Measurements from ENCODE around the gene APOC4. TPM values are rescaled to one million over a fixed set of nuclear protein-coding genes. Genes with fewer than 3 reads are reported as not detected.
"Not testable (repeated sequence)": the region's sequence is repeated elsewhere in the genome, so short reads cannot be mapped to it uniquely, and the experiment has no call there.

Gene APOC4
- total and polyA plus RNA-seq, 4 donors, result 0.22 TPM; not detected in 3

- no peak overlapping the region for H3K27ac ChIP-seq (ENCODE audit: low read depth, low read length)
- no peaks in the 10 kb centered on the region for H3K27me3 ChIP-seq (ENCODE audit: control insufficient read depth, insufficient read depth, low read length)
- H3K9me3 ChIP-seq (ENCODE audit: control insufficient read depth, insufficient read depth, low read length), result no peaks in the 10 kb centered on the region
- H3K36me3 ChIP-seq (ENCODE audit: control insufficient read depth, insufficient read depth, low read length), result peaks cover 33% of the 10 kb centered on the region
- WGBS (ENCODE audit: insufficient coverage), result 93% methylated on average over 5 of the region's 7 CpGs
- no peak overlapping the region for H3K4me3 ChIP-seq (ENCODE audit: low read depth, low read length)
- H3K4me1 ChIP-seq (ENCODE audit: control insufficient read depth, insufficient read depth, low read length), result peaks cover 37% of the 10 kb centered on the region
- no peak for DNase-seq (ENCODE audit: low read depth in 4 of 6, low spot score in 6 of 6)
Observed at GRCh38 chr19:44957526-44957925, 15.5 kb downstream of the APOC4 start.

- no peak for DNase-seq (ENCODE audit: low read depth in 4 of 6, low spot score in 6 of 6)
Observed at GRCh38 chr19:44958090-44958489, 16.1 kb downstream of the APOC4 start.

GRCh38 chr19:44959691-44960090 lies 17.7 kb downstream of the APOC4 start:
- no peak overlapping the region for H3K4me3 ChIP-seq (ENCODE audit: low read depth, low read length)
- peaks cover 47% of the 10 kb centered on the region for H3K36me3 ChIP-seq (ENCODE audit: control insufficient read depth, insufficient read depth, low read length)
- H3K27me3 ChIP-seq (ENCODE audit: control insufficient read depth, insufficient read depth, low read length), result no peaks in the 10 kb centered on the region
- peaks cover 22% of the 10 kb centered on the region for H3K4me1 ChIP-seq (ENCODE audit: control insufficient read depth, insufficient read depth, low read length)
- 90% methylated on average over 3 of the region's 5 CpGs for WGBS (ENCODE audit: insufficient coverage)
- H3K9me3 ChIP-seq (ENCODE audit: control insufficient read depth, insufficient read depth, low read length), result no peaks in the 10 kb centered on the region
- DNase-seq (ENCODE audit: low read depth in 4 of 6, low spot score in 6 of 6), result no peak
- H3K27ac ChIP-seq (ENCODE audit: low read depth, low read length), result no peak overlapping the region

More at GRCh38 chr19:44958090-44958489, 16.1 kb downstream of the APOC4 start:
- Histone ChIP-seq H3K27me3 (ENCODE audit: control insufficient read depth, insufficient read depth, low read length) (no peaks in the 10 kb centered on the region), H3K27ac (ENCODE audit: low read depth, low read length) (no peak overlapping the region), H3K9me3 (ENCODE audit: control insufficient read depth, insufficient read depth, low read length) (no peaks in the 10 kb centered on the region), H3K36me3 (ENCODE audit: control insufficient read depth, insufficient read depth, low read length) (peaks cover 39% of the 10 kb centered on the region), H3K4me3 (ENCODE audit: low read depth, low read length) (no peak overlapping the region), H3K4me1 (ENCODE audit: control insufficient read depth, insufficient read depth, low read length) (peaks cover 36% of the 10 kb centered on the region)
- 57% methylated on average over 4 of the region's 9 CpGs for WGBS (ENCODE audit: insufficient coverage)

- Histone ChIP-seq H3K9me3 (ENCODE audit: control insufficient read depth, insufficient read depth, low read length) (no peaks in the 10 kb centered on the region), H3K4me3 (ENCODE audit: low read depth, low read length) (no peak overlapping the region), H3K27me3 (ENCODE audit: control insufficient read depth, insufficient read depth, low read length) (no peaks in the 10 kb centered on the region), H3K27ac (ENCODE audit: low read depth, low read length) (no peak overlapping the region), H3K4me1 (ENCODE audit: control insufficient read depth, insufficient read depth, low read length) (peaks cover 20% of the 10 kb centered on the region), H3K36me3 (ENCODE audit: control insufficient read depth, insufficient read depth, low read length) (peaks cover 60% of the 10 kb centered on the region)
- WGBS (ENCODE audit: insufficient coverage), result 94% methylated on average over 7 of the region's 8 CpGs
- DNase-seq (ENCODE audit: low read depth in 4 of 6, low spot score in 6 of 6), result no peak
Observed at GRCh38 chr19:44960906-44961728, 19.1 kb downstream of the APOC4 start.

GRCh38 chr19:44961821-44962220 lies 19.8 kb downstream of the APOC4 start:
- WGBS (ENCODE audit: insufficient coverage), result 100% methylated on average over 8 of the region's 8 CpGs
- peaks cover 13% of the 10 kb centered on the region for H3K4me1 ChIP-seq (ENCODE audit: control insufficient read depth, insufficient read depth, low read length)
- no peak overlapping the region for H3K27ac ChIP-seq (ENCODE audit: low read depth, low read length)
- no peak for DNase-seq (ENCODE audit: low read depth in 4 of 6, low spot score in 6 of 6)
- H3K36me3 ChIP-seq (ENCODE audit: control insufficient read depth, insufficient read depth, low read length), result peaks cover 67% of the 10 kb centered on the region
- no peaks in the 10 kb centered on the region for H3K27me3 ChIP-seq (ENCODE audit: control insufficient read depth, insufficient read depth, low read length)
- H3K9me3 ChIP-seq (ENCODE audit: control insufficient read depth, insufficient read depth, low read length), result no peaks in the 10 kb centered on the region
- H3K4me3 ChIP-seq (ENCODE audit: low read depth, low read length), result no peak overlapping the region

GRCh38 chr19:44968118-44968517 lies 26.1 kb downstream of the APOC4 start:
- no peaks in the 10 kb centered on the region for H3K9me3 ChIP-seq (ENCODE audit: control insufficient read depth, insufficient read depth, low read length)
- H3K4me3 ChIP-seq (ENCODE audit: low read depth, low read length), result no peak overlapping the region
- DNase-seq (ENCODE audit: low read depth in 4 of 6, low spot score in 6 of 6), result no peak
- no peaks in the 10 kb centered on the region for H3K4me1 ChIP-seq (ENCODE audit: control insufficient read depth, insufficient read depth, low read length)
- no peaks in the 10 kb centered on the region for H3K27me3 ChIP-seq (ENCODE audit: control insufficient read depth, insufficient read depth, low read length)
- WGBS (ENCODE audit: insufficient coverage), result 100% methylated on average over 2 of the region's 5 CpGs
- H3K36me3 ChIP-seq (ENCODE audit: control insufficient read depth, insufficient read depth, low read length), result peaks cover 72% of the 10 kb centered on the region
- H3K27ac ChIP-seq (ENCODE audit: low read depth, low read length), result no peak overlapping the region

- H3K27me3 ChIP-seq (ENCODE audit: control insufficient read depth, insufficient read depth, low read length), result no peaks in the 10 kb centered on the region
- 96% methylated on average over 4 of the region's 4 CpGs for WGBS (ENCODE audit: insufficient coverage)
- no peaks in the 10 kb centered on the region for H3K4me1 ChIP-seq (ENCODE audit: control insufficient read depth, insufficient read depth, low read length)
- H3K27ac ChIP-seq (ENCODE audit: low read depth, low read length), result no peak overlapping the region
- no peak overlapping the region for H3K4me3 ChIP-seq (ENCODE audit: low read depth, low read length)
- peaks cover 73% of the 10 kb centered on the region for H3K36me3 ChIP-seq (ENCODE audit: control insufficient read depth, insufficient read depth, low read length)
- H3K9me3 ChIP-seq (ENCODE audit: control insufficient read depth, insufficient read depth, low read length), result no peaks in the 10 kb centered on the region
- no peak for DNase-seq (ENCODE audit: low read depth in 4 of 6, low spot score in 6 of 6)
Observed at GRCh38 chr19:44968670-44969069, 26.6 kb downstream of the APOC4 start.

- no peaks in the 10 kb centered on the region for H3K27me3 ChIP-seq (ENCODE audit: control insufficient read depth, insufficient read depth, low read length)
- DNase-seq (ENCODE audit: low read depth in 4 of 6, low spot score in 6 of 6), result no peak
- no CpG with 5 or more reads among the region's 5 CpGs for WGBS (ENCODE audit: insufficient coverage)
- H3K9me3 ChIP-seq (ENCODE audit: control insufficient read depth, insufficient read depth, low read length), result no peaks in the 10 kb centered on the region
- no peaks in the 10 kb centered on the region for H3K4me1 ChIP-seq (ENCODE audit: control insufficient read depth, insufficient read depth, low read length)
- no peak overlapping the region for H3K27ac ChIP-seq (ENCODE audit: low read depth, low read length)
- no peak overlapping the region for H3K4me3 ChIP-seq (ENCODE audit: low read depth, low read length)
- H3K36me3 ChIP-seq (ENCODE audit: control insufficient read depth, insufficient read depth, low read length), result peaks cover 77% of the 10 kb centered on the region
Observed at GRCh38 chr19:44969437-44969836, 27.4 kb downstream of the APOC4 start.

GRCh38 chr19:44971451-44971850 lies 29.4 kb downstream of the APOC4 start:
- not testable (repeated sequence) for H3K27me3 ChIP-seq (ENCODE audit: control insufficient read depth, insufficient read depth, low read length); H3K27ac ChIP-seq (ENCODE audit: low read depth, low read length); H3K9me3 ChIP-seq (ENCODE audit: control insufficient read depth, insufficient read depth, low read length); DNase-seq (ENCODE audit: low read depth in 4 of 6, low spot score in 6 of 6); H3K4me1 ChIP-seq (ENCODE audit: control insufficient read depth, insufficient read depth, low read length); H3K4me3 ChIP-seq (ENCODE audit: low read depth, low read length)
- 100% methylated on average over 1 of the region's 6 CpGs for WGBS (ENCODE audit: insufficient coverage)
- peaks cover 78% of the 10 kb centered on the region for H3K36me3 ChIP-seq (ENCODE audit: control insufficient read depth, insufficient read depth, low read length)

- Histone ChIP-seq H3K27me3 (ENCODE audit: control insufficient read depth, insufficient read depth, low read length) (no peaks in the 10 kb centered on the region), H3K4me1 (ENCODE audit: control insufficient read depth, insufficient read depth, low read length) (no peaks in the 10 kb centered on the region), H3K27ac (ENCODE audit: low read depth, low read length) (no peak overlapping the region), H3K4me3 (ENCODE audit: low read depth, low read length) (no peak overlapping the region), H3K9me3 (ENCODE audit: control insufficient read depth, insufficient read depth, low read length) (no peaks in the 10 kb centered on the region), H3K36me3 (ENCODE audit: control insufficient read depth, insufficient read depth, low read length) (peaks cover 78% of the 10 kb centered on the region)
- WGBS (ENCODE audit: insufficient coverage), result 95% methylated on average over 9 of the region's 13 CpGs
- no peak for DNase-seq (ENCODE audit: low read depth in 4 of 6, low spot score in 6 of 6)
Observed at GRCh38 chr19:44972802-44973201, 30.8 kb downstream of the APOC4 start.
